ENCODE measurements around the gene DNM1L. TPM values are rescaled to one million over a fixed set of nuclear protein-coding genes. Genes with fewer than 3 reads are reported as not detected.

Gene DNM1L
- total RNA-seq, 1 experiment from 2014 or later, result 102 TPM

GRCh38 chr12:32647275-32647674 is 31.8 kb upstream of the DNM1L start:
- no peaks in the 10 kb centered on the region for H3K36me3 ChIP-seq (ENCODE audit: insufficient read depth, low read length, poor library complexity, severe bottlenecking)
- no peak for DNase-seq (ENCODE audit: low spot score)
- no TSS peak for BruUV-seq (replicated peaks)
- TF ChIP-seq EZH2 (IDR thresholded peaks at IDR 0.05; ENCODE audit: borderline replicate concordance, low read depth, low read length, poor library complexity, severe bottlenecking), result no peak
- no peak for TF ChIP-seq CTCF (conservative IDR thresholded peaks at IDR 0.05; ENCODE audit: low read depth, low read length)
- H3K27ac ChIP-seq (ENCODE audit: low read depth, low read length, poor library complexity, severe bottlenecking), result no peak overlapping the region
- H3K27me3 ChIP-seq (replicated peaks; ENCODE audit: insufficient read depth, low read depth, low read length, poor library complexity), result no peaks in the 10 kb centered on the region
- no peaks in the 10 kb centered on the region for H3K9me3 ChIP-seq (ENCODE audit: low read depth, low read length, poor library complexity, severe bottlenecking)
- intact Hi-C loops (cut with micrococcal nuclease; ENCODE audit: unreplicated experiment), result no loop called here
- CTCF ChIA-PET, result no interaction called here
- peaks cover 4% of the 10 kb centered on the region for H3K4me1 ChIP-seq (ENCODE audit: insufficient read depth, low read length, poor library complexity, severe bottlenecking)
- POLR2A ChIA-PET (ENCODE audit: low non-redundant PET), result interaction anchor here (0.5 kb wide), 1 partner anchor 12 kb away, joined by 3 read pairs; no protein-coding TSS in a partner anchor
- no peak overlapping the region for H3K4me3 ChIP-seq (ENCODE audit: low read depth, low read length, poor library complexity, severe bottlenecking)

DNA sequence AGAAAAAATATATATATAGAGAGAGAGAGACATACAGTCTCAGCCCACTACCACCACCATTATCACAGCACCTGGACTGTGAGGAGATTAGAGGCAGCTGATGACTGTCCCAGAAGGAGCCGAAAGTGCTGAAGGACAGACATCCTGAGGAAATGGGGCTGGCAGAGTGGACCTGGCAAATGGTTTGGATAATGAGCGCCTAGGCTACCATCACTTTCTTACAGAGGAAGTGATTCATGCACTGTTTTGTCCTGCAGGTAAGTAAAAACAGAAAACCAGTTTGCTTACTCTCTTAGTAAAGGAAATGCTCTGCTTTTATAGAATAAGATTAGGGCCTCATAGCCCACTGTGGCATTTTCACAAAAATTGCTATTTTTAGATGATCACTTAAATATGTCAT is 28.6 kb upstream of the DNM1L start:
- Histone ChIP-seq H3K27me3 (replicated peaks; ENCODE audit: insufficient read depth, low read depth, low read length, poor library complexity) (no peaks in the 10 kb centered on the region), H3K4me1 (ENCODE audit: insufficient read depth, low read length, poor library complexity, severe bottlenecking) (no peaks in the 10 kb centered on the region), H3K4me3 (ENCODE audit: low read depth, low read length, poor library complexity, severe bottlenecking) (no peak overlapping the region), H3K9me3 (ENCODE audit: low read depth, low read length, poor library complexity, severe bottlenecking) (no peaks in the 10 kb centered on the region), H3K27ac (ENCODE audit: low read depth, low read length, poor library complexity, severe bottlenecking) (no peak overlapping the region), H3K36me3 (ENCODE audit: insufficient read depth, low read length, poor library complexity, severe bottlenecking) (no peaks in the 10 kb centered on the region)
- no peak for TF ChIP-seq EZH2 (IDR thresholded peaks at IDR 0.05; ENCODE audit: borderline replicate concordance, low read depth, low read length, poor library complexity, severe bottlenecking)
- TF ChIP-seq CTCF (conservative IDR thresholded peaks at IDR 0.05; ENCODE audit: low read depth, low read length), result no peak
- DNase-seq (ENCODE audit: low spot score), result no peak
- ChIA-PET CTCF (no interaction called here), POLR2A (ENCODE audit: low non-redundant PET) (no interaction called here)
- BruUV-seq (replicated peaks), result no TSS peak
- intact Hi-C loops (cut with micrococcal nuclease; ENCODE audit: unreplicated experiment), result no loop called here

GRCh38 chr12:32651151-32651955 is 27.7 kb upstream of the DNM1L start:
- POLR2A ChIA-PET (ENCODE audit: low non-redundant PET), result no interaction called here

More at GRCh38 chr12:32651151-32651955, 27.7 kb upstream of the DNM1L start:
- Histone ChIP-seq H3K9me3 (ENCODE audit: low read depth, low read length, poor library complexity, severe bottlenecking) (no peaks in the 10 kb centered on the region), H3K27me3 (replicated peaks; ENCODE audit: insufficient read depth, low read depth, low read length, poor library complexity) (no peaks in the 10 kb centered on the region), H3K4me3 (ENCODE audit: low read depth, low read length, poor library complexity, severe bottlenecking) (no peak overlapping the region), H3K36me3 (ENCODE audit: insufficient read depth, low read length, poor library complexity, severe bottlenecking) (no peaks in the 10 kb centered on the region), H3K4me1 (ENCODE audit: insufficient read depth, low read length, poor library complexity, severe bottlenecking) (no peaks in the 10 kb centered on the region), H3K27ac (ENCODE audit: low read depth, low read length, poor library complexity, severe bottlenecking) (no peak overlapping the region)
- DNase-seq (ENCODE audit: low spot score), result no peak
- BruUV-seq (replicated peaks), result no TSS peak
- CTCF ChIA-PET, result no interaction called here
- intact Hi-C loops (cut with micrococcal nuclease; ENCODE audit: unreplicated experiment), result no loop called here
- no peak for TF ChIP-seq EZH2 (IDR thresholded peaks at IDR 0.05; ENCODE audit: borderline replicate concordance, low read depth, low read length, poor library complexity, severe bottlenecking)
- TF ChIP-seq CTCF (conservative IDR thresholded peaks at IDR 0.05; ENCODE audit: low read depth, low read length), result no peak

Measured in A673 (cell line).